Right lobe of liver (tissue), 6 donors: ENCODE measurements around the gene RABL3. TPM values are rescaled to one million over a fixed set of nuclear protein-coding genes. Genes with fewer than 3 reads are reported as not detected.

Experiments
- ATAC-seq, 4 donors: fragments of 200-7000 bp; cut with Tn5 transposase; one replicate each; pipeline ENCODE4 v1.9.1; 2020; ENCODE audit warnings: mild to moderate bottlenecking in 4 of 4, moderate library complexity in 4 of 4
- DNase-seq, 3 donors: peaks; one replicate each; pipeline ENCODE4 v3.0.0-alpha.2; 2020
- H3K27ac ChIP-seq, 3 donors: fragments of 200-600 bp; one replicate each; pipeline ENCODE4 v1.8.0; 2022
- H3K27me3 ChIP-seq, 2 donors: fragments of 200-600 bp; one replicate each; pipeline ENCODE4 v1.8.0; 2022
- H3K36me3 ChIP-seq, 4 donors: fragments of 200-600 bp; sonication (generic) in 1 of 4; one replicate each; pipeline versions ENCODE4 v1.5.1 to v1.8.0; 2017 to 2022; ENCODE audit warnings: control low read depth in 1 of 4
- H3K4me1 ChIP-seq, 4 donors: fragments of 200-600 bp; sonication (generic) in 1 of 4; one replicate each; pipeline versions ENCODE4 v1.5.1 to v1.8.0; 2017 to 2022; ENCODE audit warnings: control low read depth in 1 of 4
- H3K4me3 ChIP-seq, 3 donors: fragments of 200-600 bp; one replicate each; pipeline ENCODE4 v1.8.0; 2022
- H3K9me3 ChIP-seq, 4 donors: fragments of 200-600 bp; sonication (generic) in 1 of 4; one replicate each; pipeline versions ENCODE4 v1.5.1 to v1.8.0; 2017 to 2022; ENCODE audit warnings: control low read depth in 1 of 4
- CTCF ChIP-seq, 4 donors: fragments of 200-600 bp in 3 of 4; fragments of 450-650 bp in 1 of 4; IDR thresholded peaks; one replicate each; pipeline versions ENCODE4 v1.5.1 to v1.8.0; 2016 to 2022; ENCODE audit warnings: antibody characterized with exemption in 4 of 4, mild to moderate bottlenecking in 2 of 4
- POLR2A ChIP-seq: fragments of 450-650 bp; IDR thresholded peaks from one replicate; pipeline ENCODE4 v1.6.1; 2017; ENCODE audit warnings: antibody characterized with exemption, mild to moderate bottlenecking
- WGBS: methylation state at CpG from one replicate; pipeline ENCODE4 v1.1.6; 2018; ENCODE audit warnings: low coverage, low lambda C conversion rate; ENCODE audit not compliant: insufficient coverage; ENCODE audit errors: missing lambda C conversion rate; 5-methylcytosine and 5-hydroxymethylcytosine counted together
- intact Hi-C, 2 donors: fragments of 100-400 bp; cut with DNase I; formaldehyde crosslinking; loops; one replicate each; pipeline versions ENCODE4 v1.11.2 to v1.14.1; 2022
- total RNA-seq, 6 experiments: library from RNA; depleted of rRNA in 2 of 6; stranded (reverse); fragments of >200 nt in 2 of 6; fragmentation: NEBNext Ultra II Directional in 3 of 6; extraction: Animal tissue kit (Norgen Biotek cat#: 25700) in 3 of 6; gene quantifications; one replicate each; pipeline versions ENCODE4 v1.1.0 to v1.2.4, GENCODE V29; 2016 to 2023
- donor health status: DM: no; HTN: yes; CAD: no.
- donor health status: DM: no; HTN: no; CAD: no.
- donor health status: DM: no; HTN: no; CAD: no.
- donor health status: DM: no; HTN: yes; CAD: no.
- donor health status: DM: no; HTN: yes; CAD: no.

RABL3 gene
- total RNA-seq, 6 experiments from 2014 or later, result 12.0 to 18.4 (median 13.2) TPM

- Histone ChIP-seq H3K36me3 (peaks cover 0 to 6% (median 0%) of the 10 kb centered on the region in 4 donors), H3K27ac (no peak overlapping the region), H3K4me3 (no peak overlapping the region), H3K9me3 (no peaks in the 10 kb centered on the region), H3K27me3 (no peaks in the 10 kb centered on the region), H3K4me1 (no peaks in the 10 kb centered on the region)
- TF ChIP-seq POLR2A, result no peak
- no peak for TF ChIP-seq CTCF (IDR thresholded peaks at IDR 0.05)
- 95% methylated on average over 2 of the region's 2 CpGs for WGBS
- DNase-seq, result no peak
- ATAC-seq, result no peak
- intact Hi-C loops, result no loop called here
Observed at GRCh38 chr3:120752865-120753264, 10.5 kb upstream of the RABL3 start.

GRCh38 chr3:120752230-120752629 is 9.9 kb upstream of the RABL3 start:
- ATAC-seq, result no peak
- Histone ChIP-seq H3K4me3 (no peak overlapping the region), H3K9me3 (no peaks in the 10 kb centered on the region), H3K27me3 (no peaks in the 10 kb centered on the region), H3K4me1 (no peaks in the 10 kb centered on the region), H3K36me3 (peaks cover 0 to 6% (median 0%) of the 10 kb centered on the region in 4 donors), H3K27ac (no peak overlapping the region)
- intact Hi-C loops, result no loop called here
- TF ChIP-seq CTCF (IDR thresholded peaks at IDR 0.05) (no peak), POLR2A (no peak)
- no peak for DNase-seq
- WGBS, result 100% methylated on average over 1 of the region's 1 CpG

DNA sequence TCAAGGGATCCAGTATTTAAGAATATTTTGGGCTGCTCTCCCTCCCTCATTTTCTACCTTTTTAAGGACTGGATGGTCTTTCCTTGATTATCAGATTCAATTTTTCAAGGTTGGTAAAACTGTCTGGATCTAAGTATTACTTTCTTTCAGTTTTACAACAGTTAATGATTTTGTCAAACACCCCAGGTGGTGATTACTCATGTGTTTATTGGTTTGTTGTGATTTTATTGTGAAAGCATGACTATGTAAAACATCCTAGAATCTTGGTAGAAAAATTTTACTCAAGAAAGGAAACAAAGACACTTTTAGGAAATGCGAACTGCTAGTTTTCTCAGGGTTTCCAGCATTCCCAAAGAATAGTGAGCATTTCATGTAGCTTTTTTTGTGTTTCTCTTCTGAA is 7.5 kb upstream of the RABL3 start:
- no peaks in the 10 kb centered on the region for H3K27me3 ChIP-seq
- H3K4me3 ChIP-seq, result no peak overlapping the region
- no peak for TF ChIP-seq POLR2A
- no peak for TF ChIP-seq CTCF (IDR thresholded peaks at IDR 0.05)
- no peaks in the 10 kb centered on the region for H3K9me3 ChIP-seq
- intact Hi-C loops, result no loop called here
- ATAC-seq (no peak), DNase-seq (no peak)
- no peaks in the 10 kb centered on the region for H3K4me1 ChIP-seq
- peaks cover 0 to 6% (median 0%) of the 10 kb centered on the region in 4 donors for H3K36me3 ChIP-seq
- 100% methylated on average over 1 of the region's 1 CpG for WGBS
- no peak overlapping the region for H3K27ac ChIP-seq

DNA sequence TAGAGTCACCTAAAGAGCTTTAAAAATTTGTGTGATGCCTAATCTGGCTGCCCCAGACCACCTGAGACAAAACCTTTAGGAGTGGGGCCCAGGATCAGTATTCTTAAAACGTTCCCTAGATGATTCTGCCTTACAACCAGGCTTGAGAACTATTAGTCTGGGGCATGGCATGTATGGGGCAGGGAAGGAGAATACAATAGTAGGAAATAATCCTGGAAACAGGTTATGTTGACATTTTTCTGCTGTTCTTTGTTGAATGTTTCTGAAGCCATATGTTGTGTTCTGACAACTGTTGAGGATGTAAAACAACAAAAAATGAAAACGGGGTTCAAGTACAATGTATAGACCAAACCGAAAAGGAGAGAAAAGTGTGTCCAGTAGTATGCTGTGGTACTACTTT is 3.1 kb upstream of the RABL3 start:
- no peaks in the 10 kb centered on the region for H3K27me3 ChIP-seq
- no peak for DNase-seq
- WGBS, result 72% methylated on average over 3 of the region's 3 CpGs
- intact Hi-C loops, result no loop called here
- H3K4me3 ChIP-seq, result no peak overlapping the region
- H3K9me3 ChIP-seq, result no peaks in the 10 kb centered on the region
- H3K4me1 ChIP-seq, result peaks cover 0 to 12% (median 7%) of the 10 kb centered on the region in 4 donors
- no peaks in the 10 kb centered on the region for H3K36me3 ChIP-seq
- H3K27ac ChIP-seq, result no peak overlapping the region
- ATAC-seq, result no peak
- TF ChIP-seq POLR2A (no peak), CTCF (IDR thresholded peaks at IDR 0.05) (no peak)
